Measurements from ENCODE around the gene CMIP.

DNA sequence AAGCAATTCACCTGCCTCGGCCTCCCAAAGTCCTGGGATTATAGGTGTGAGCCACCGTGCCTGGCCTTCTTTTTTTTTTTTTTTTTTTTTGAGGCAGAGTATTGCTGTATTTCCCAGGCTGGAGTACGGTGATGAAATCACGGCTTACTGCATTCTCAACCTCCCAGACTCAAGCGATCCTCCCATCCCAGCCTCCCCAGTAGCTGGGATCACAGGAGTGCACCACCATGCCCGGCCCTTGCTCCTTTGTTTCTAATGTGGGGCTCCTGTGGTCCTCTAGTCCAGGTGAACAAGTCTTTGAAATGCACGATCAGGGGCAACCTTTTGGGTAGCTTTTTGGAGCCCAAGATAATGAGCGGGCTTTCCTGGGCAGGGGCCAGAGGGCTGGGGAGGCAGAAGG is 23.2 kb downstream of the CMIP start:
- TF ChIP-seq, protein P1, sequence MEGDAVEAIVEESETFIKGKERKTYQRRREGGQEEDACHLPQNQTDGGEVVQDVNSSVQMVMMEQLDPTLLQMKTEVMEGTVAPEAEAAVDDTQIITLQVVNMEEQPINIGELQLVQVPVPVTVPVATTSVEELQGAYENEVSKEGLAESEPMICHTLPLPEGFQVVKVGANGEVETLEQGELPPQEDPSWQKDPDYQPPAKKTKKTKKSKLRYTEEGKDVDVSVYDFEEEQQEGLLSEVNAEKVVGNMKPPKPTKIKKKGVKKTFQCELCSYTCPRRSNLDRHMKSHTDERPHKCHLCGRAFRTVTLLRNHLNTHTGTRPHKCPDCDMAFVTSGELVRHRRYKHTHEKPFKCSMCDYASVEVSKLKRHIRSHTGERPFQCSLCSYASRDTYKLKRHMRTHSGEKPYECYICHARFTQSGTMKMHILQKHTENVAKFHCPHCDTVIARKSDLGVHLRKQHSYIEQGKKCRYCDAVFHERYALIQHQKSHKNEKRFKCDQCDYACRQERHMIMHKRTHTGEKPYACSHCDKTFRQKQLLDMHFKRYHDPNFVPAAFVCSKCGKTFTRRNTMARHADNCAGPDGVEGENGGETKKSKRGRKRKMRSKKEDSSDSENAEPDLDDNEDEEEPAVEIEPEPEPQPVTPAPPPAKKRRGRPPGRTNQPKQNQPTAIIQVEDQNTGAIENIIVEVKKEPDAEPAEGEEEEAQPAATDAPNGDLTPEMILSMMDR (IDR thresholded peaks at IDR 0.05) = no peak
- no peak for TF ChIP-seq POLR2A (IDR thresholded peaks at IDR 0.05)
- TF ChIP-seq POLR2AphosphoS5 (IDR thresholded peaks at IDR 0.05) = no peak
- no peak for TF ChIP-seq EP300 (IDR thresholded peaks at IDR 0.05; ENCODE audit: low read depth)

Measured in transverse colon (tissue), 4 donors.